HG02610 (cell line): Measurements from ENCODE around the gene MATN3.

Experiments used
- ATAC-seq: cut with Tn5 transposase; IDR thresholded peaks from one replicate; pipeline ENCODE4 v1.9.1; 2021; ENCODE audit warnings: mild to moderate bottlenecking, moderate library complexity; ENCODE audit not compliant: unreplicated experiment

Gene MATN3

GRCh38 chr2:19942199-19942598 lies 70.3 kb downstream of the MATN3 start:
- ATAC-seq: no peak
